A549 (cell line): ENCODE data around the gene PRRX2. TPM values are rescaled to one million over a fixed set of nuclear protein-coding genes. Genes with fewer than 3 reads are reported as not detected.

Experiments
- ATAC-seq, 2 experiments: fragments of 200-7000 bp in 1 of 2; fragments of >200 bp in 1 of 2; cut with Nextera tagmentation in 1 of 2; cut with Tn5 transposase in 1 of 2; 3 replicates each; pipeline versions ENCODE4 v1.8.0 to v1.9.1; 2018 to 2020; ENCODE audit warnings: mild to moderate bottlenecking in 1 of 2, moderate library complexity in 1 of 2
- CTCF ChIA-PET: fragments of 300-600 bp; sonication (Branson Sonifier 250); formaldehyde crosslinking; extraction: SDS; loops from one replicate; lab custom pipeline; 2021; ENCODE audit warnings: antibody characterized with exemption, inconsistent platforms; lab: Yijun Ruan, JAX
- POLR2A ChIA-PET: fragments of 350-600 bp; formaldehyde crosslinking; extraction: SDS; loops from one replicate; lab custom pipeline; 2021; ENCODE audit warnings: antibody characterized with exemption, inconsistent platforms; lab: Yijun Ruan, JAX
- DNase-seq, 2 experiments: peaks; one replicate each; pipeline versions ENCODE4 v3.0.0 to v3.0.0-alpha.2; 2011 to 2016; ENCODE audit warnings: low read depth in 1 of 2, low spot score in 1 of 2
- FAIRE-seq: peaks from 2 replicates; lab custom pipeline; 2011; peaks lifted over from hg19 to GRCh38; lab: Jason Lieb, UNC
- H3K27ac ChIP-seq, 2 experiments: fragments of >200 bp; sonication (Bioruptor Twin); formaldehyde crosslinking; 3 replicates each; pipeline ENCODE4 v1.5.1; 2016 to 2017
- H3K4me1 ChIP-seq: fragments of >200 bp; sonication (Bioruptor Twin); formaldehyde crosslinking; 3 replicates; pipeline ENCODE4 v1.6.1; 2016
- H3K4me2 ChIP-seq: fragments of >200 bp; sonication (Bioruptor Twin); formaldehyde crosslinking; 3 replicates; pipeline ENCODE4 v1.6.1; 2016
- H3K4me3 ChIP-seq: fragments of >200 bp; sonication (Bioruptor Twin); formaldehyde crosslinking; 3 replicates; pipeline ENCODE4 v1.5.1; 2016
- H3K9me3 ChIP-seq: fragments of >200 bp; sonication (Bioruptor Twin); formaldehyde crosslinking; 3 replicates; pipeline ENCODE4 v1.6.1; 2016
- CBX8 ChIP-seq: fragments of 200-600 bp; sonication (generic); IDR thresholded peaks from 2 replicates; pipeline ENCODE4 v1.6.1; 2016
- CHD2 ChIP-seq: fragments of 150-350 bp; IDR thresholded peaks from 2 replicates; pipeline ENCODE4 v1.6.1; 2014; ENCODE audit warnings: low read length; ENCODE audit not compliant: partially characterized antibody
- FOSB ChIP-seq: fragments of 250-450 bp; sonication (Bioruptor Pico); IDR thresholded peaks from 2 replicates; pipeline ENCODE4 v1.5.0; 2020; ENCODE audit warnings: mild to moderate bottlenecking, moderate library complexity
- FOXS1 ChIP-seq: fragments of 250-450 bp; sonication (Bioruptor Pico); IDR thresholded peaks from 2 replicates; pipeline ENCODE4 v1.5.0; 2020; ENCODE audit warnings: mild to moderate bottlenecking, moderate library complexity
- GATA3 ChIP-seq: IDR thresholded peaks from 2 replicates; pipeline ENCODE4 v1.6.1; 2012; ENCODE audit warnings: borderline replicate concordance
- HDAC2 ChIP-seq: fragments of 200-600 bp; sonication (generic); IDR thresholded peaks from 2 replicates; pipeline ENCODE4 v1.6.1; 2016
- HOXA7 ChIP-seq: fragments of 250-450 bp; sonication (Bioruptor Pico); IDR thresholded peaks from 2 replicates; pipeline ENCODE4 v1.5.0; 2020; ENCODE audit warnings: mild to moderate bottlenecking, moderate library complexity
- KDM1A ChIP-seq: fragments of 200-600 bp; sonication (generic); IDR thresholded peaks from 2 replicates; pipeline ENCODE4 v1.6.1; 2016; ENCODE audit warnings: low read depth, mild to moderate bottlenecking
- KDM5A ChIP-seq: fragments of 200-600 bp; sonication (generic); IDR thresholded peaks from 2 replicates; pipeline ENCODE4 v1.6.1; 2016; ENCODE audit warnings: antibody characterized with exemption, mild to moderate bottlenecking
- MAFK ChIP-seq: fragments of 450-650 bp; IDR thresholded peaks from 2 replicates; pipeline ENCODE4 v1.6.1; 2014; ENCODE audit not compliant: partially characterized antibody
- MAZ ChIP-seq: fragments of 150-350 bp; IDR thresholded peaks from 2 replicates; pipeline ENCODE4 v1.6.1; 2014; ENCODE audit warnings: antibody characterized with exemption, low read depth, low read length, borderline replicate concordance
- NFE2L2 ChIP-seq: fragments of 150-350 bp; conservative IDR thresholded peaks from 2 replicates; pipeline ENCODE4 v1.6.1; 2014; ENCODE audit warnings: low read length
- POLR2A ChIP-seq: IDR thresholded peaks from 2 replicates; pipeline ENCODE4 v1.6.1; 2012; ENCODE audit warnings: mild to moderate bottlenecking, low read length
- RFX5 ChIP-seq: fragments of 450-650 bp; IDR thresholded peaks from 2 replicates; pipeline ENCODE4 v1.7.1; 2014; ENCODE audit warnings: antibody characterized with exemption, mild to moderate bottlenecking, moderate library complexity
- SMC3 ChIP-seq: fragments of >200 bp; sonication (Bioruptor Twin); formaldehyde crosslinking; IDR thresholded peaks from 3 replicates; pipeline ENCODE4 v1.6.1; 2018; ENCODE audit warnings: inconsistent platforms
- SREBF2 ChIP-seq: fragments of 450-650 bp; IDR thresholded peaks from 2 replicates; pipeline ENCODE4 v1.6.1; 2014; ENCODE audit warnings: mild to moderate bottlenecking, moderate library complexity
- TP53 ChIP-seq: fragments of 250-450 bp; sonication (Bioruptor Pico); IDR thresholded peaks from 2 replicates; pipeline ENCODE4 v1.5.0; 2021; ENCODE audit warnings: mild to moderate bottlenecking, moderate library complexity
- ZC3H11A ChIP-seq: fragments of 450-650 bp; IDR thresholded peaks from 2 replicates; pipeline ENCODE4 v1.6.1; 2014; ENCODE audit warnings: antibody characterized with exemption, mild to moderate bottlenecking
- ZFP36 ChIP-seq: fragments of 450-650 bp; IDR thresholded peaks from 2 replicates; pipeline ENCODE4 v1.6.1; 2014; ENCODE audit warnings: borderline replicate concordance; ENCODE audit not compliant: partially characterized antibody
- ZSCAN20 ChIP-seq: fragments of 250-450 bp; sonication (Bioruptor Pico); IDR thresholded peaks from 2 replicates; pipeline ENCODE4 v1.8.0; 2022; ENCODE audit warnings: mild to moderate bottlenecking, moderate library complexity
- WGBS: methylation state at CpG from one replicate; pipeline ENCODE4 v1.1.6; 2017; ENCODE audit errors: missing lambda C conversion rate; 5-methylcytosine and 5-hydroxymethylcytosine counted together
- polyA plus RNA-seq, 4 experiments: library from polyadenylated mRNA; depleted of rRNA in 3 of 4; stranded (reverse); fragments of >200 nt; fragmentation: RNase III in 1 of 4; extraction: RNeasy Plus Mini Kit Qiagen cat#74134 plus additional on column Dnase treatment in 1 of 4; gene quantifications; 2 replicates in 3 of 4; 3 replicates in 1 of 4; pipeline ENCODE4 v1.2.3, GENCODE V29; 2011 to 2017
- TF ChIP-seq, protein P1 (sequence below): IDR thresholded peaks from 2 replicates; pipeline ENCODE4 v1.6.1; 2012
- TF ChIP-seq, protein P2 (sequence below): fragments of 200-600 bp; sonication (generic); IDR thresholded peaks from 2 replicates; pipeline ENCODE4 v1.6.1; 2016; ENCODE audit warnings: antibody characterized with exemption, mild to moderate bottlenecking, moderate library complexity
- TF ChIP-seq, protein P3 (sequence below): fragments of >200 bp; sonication (Bioruptor Twin); formaldehyde crosslinking; IDR thresholded peaks from 3 replicates; pipeline ENCODE4 v1.6.1; 2016
- TF ChIP-seq, protein P4 (sequence below): fragments of 250-450 bp; sonication (Bioruptor Pico); IDR thresholded peaks from 2 replicates; pipeline ENCODE4 v1.5.0; 2020; ENCODE audit warnings: low read depth, mild to moderate bottlenecking, moderate library complexity
- TF ChIP-seq, protein P5 (sequence below): IDR thresholded peaks from 2 replicates; pipeline ENCODE4 v1.6.1; 2012

Gene PRRX2
- polyA plus RNA-seq, 2 of the 4 experiments (the other 2 are of a cell fraction) = 0.90 to 2.7 TPM

DNA sequence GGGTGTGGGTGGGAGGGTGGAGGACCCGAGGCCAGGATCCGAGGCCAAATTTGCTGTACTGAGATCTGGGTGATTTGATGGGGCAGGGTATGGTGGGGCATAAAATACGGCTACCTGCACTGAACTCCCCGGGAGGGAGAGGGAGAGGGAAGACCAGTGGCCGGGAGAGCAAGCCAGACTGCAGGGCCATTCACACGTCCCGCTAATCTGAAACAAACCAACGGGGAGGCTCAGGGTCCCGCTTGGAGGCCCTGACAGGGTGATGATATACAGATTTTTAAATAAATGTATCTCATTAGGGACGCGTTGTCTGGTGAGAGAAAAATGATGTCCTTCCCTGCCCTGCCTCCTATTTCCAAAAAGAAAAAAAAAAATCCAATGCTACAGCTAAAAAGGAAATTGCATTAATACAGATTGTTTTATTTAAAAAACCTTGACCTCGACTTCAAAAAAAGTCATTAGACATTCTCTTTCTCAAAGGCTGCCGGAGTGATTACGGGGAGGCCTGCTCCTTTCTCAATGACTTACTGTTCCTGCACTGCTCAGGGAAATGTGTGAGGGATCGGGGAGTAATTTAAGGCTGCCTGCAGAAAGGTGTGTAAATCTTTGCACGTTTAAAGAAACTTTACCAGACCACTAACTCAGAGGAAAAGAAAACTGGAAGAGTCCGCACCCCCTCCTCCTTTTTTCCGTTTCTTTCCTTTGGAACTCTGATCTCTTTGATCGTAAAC is 11.5 kb upstream of the PRRX2 start:
- no peak for ATAC-seq
- Histone ChIP-seq H3K4me2 (no peak overlapping the region), H3K27ac (no peak overlapping the region), H3K4me3 (no peak overlapping the region), H3K9me3 (no peaks in the 10 kb centered on the region), H3K4me1 (peaks cover 24% of the 10 kb centered on the region)
- CTCF ChIA-PET = interaction anchor here (1.5 to 4.4 kb wide), 3 partner anchors 11 to 84 kb away, joined by 4 to 24 read pairs (median 20); partner anchors contain the start of gene ASB6
- DNase-seq = no peak
- POLR2A ChIA-PET = no interaction called here
- WGBS = 81% methylated on average over 19 of the region's 19 CpGs
- TF ChIP-seq SMC3 (no peak), ZSCAN20 (no peak), ZC3H11A (no peak), KDM1A (no peak), ZFP36 (no peak), CBX8 (no peak), HDAC2 (no peak), FOSB (CRISPR knock-in tag) (no peak), GATA3 (no peak), TP53 (no peak), HOXA7 (CRISPR knock-in tag) (no peak), RFX5 (no peak), SREBF2 (no peak), KDM5A (no peak), POLR2A (no peak), MAZ (no peak)
- TF ChIP-seq, protein P1, sequence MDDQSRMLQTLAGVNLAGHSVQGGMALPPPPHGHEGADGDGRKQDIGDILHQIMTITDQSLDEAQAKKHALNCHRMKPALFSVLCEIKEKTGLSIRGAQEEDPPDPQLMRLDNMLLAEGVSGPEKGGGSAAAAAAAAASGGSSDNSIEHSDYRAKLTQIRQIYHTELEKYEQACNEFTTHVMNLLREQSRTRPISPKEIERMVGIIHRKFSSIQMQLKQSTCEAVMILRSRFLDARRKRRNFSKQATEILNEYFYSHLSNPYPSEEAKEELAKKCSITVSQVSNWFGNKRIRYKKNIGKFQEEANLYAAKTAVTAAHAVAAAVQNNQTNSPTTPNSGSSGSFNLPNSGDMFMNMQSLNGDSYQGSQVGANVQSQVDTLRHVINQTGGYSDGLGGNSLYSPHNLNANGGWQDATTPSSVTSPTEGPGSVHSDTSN = no peak
- FAIRE-seq = no peak

DNA sequence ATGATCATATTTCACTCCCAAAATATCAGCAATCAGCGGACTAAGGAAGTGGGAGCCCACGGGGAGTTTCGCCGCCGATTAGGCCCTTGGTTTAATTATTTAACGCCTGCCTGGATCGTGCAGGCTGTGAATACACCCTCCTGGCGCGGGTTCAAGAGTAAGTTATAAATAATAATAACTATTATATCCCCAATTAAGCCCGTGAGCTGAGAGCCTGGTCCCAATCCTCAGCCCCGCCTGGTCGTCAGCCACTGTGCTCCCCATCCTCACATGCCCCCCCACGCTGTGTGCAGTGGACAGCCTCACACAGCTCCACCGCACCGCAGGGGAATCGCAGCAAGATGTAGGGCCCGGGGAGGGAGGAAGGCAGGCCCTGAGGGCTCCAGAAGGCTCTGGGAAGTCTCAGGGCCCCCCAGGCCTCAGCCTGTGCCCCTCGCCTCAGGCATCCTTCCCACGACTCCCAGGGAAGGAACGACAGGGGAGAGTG is 10.8 kb upstream of the PRRX2 start:
- H3K9me3 ChIP-seq = no peaks in the 10 kb centered on the region
- no peak overlapping the region for H3K4me3 ChIP-seq
- H3K4me1 ChIP-seq = peaks cover 24% of the 10 kb centered on the region
- no peak overlapping the region for H3K4me2 ChIP-seq
- DNase-seq (no peak), ATAC-seq (no peak), FAIRE-seq (no peak)
- TF ChIP-seq NFE2L2 = no peak
- 86% methylated on average over 18 of the region's 20 CpGs for WGBS
- no peak overlapping the region for H3K27ac ChIP-seq
- POLR2A ChIA-PET = no interaction called here
- CTCF ChIA-PET = interaction anchor here (1.2 to 5.6 kb wide), 4 partner anchors 8 to 83 kb away, joined by 4 to 37 read pairs (median 12); partner anchors contain the start of gene ASB6

DNA sequence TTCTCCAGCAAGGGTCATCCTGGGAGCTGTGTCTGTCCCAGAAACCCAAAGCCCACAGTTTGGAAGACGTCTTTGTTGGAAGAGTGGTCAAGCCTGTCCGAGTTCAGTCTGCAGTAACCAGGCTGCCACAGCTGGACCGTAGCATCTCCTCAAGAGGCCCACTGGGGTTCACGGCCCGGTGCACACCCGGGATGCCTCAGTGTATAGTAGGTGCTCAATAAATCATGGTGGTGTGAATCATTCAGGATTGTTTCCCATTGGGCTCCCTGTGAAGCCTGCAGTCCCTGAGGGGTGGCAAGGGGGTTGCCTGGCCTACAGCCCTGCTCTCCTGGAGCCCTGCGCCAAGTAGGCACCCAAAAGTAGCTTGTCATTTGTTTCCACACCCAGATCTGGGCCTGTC is 10.3 kb upstream of the PRRX2 start:
- no peak overlapping the region for H3K4me3 ChIP-seq
- no peak for TF ChIP-seq HDAC2
- no peak for TF ChIP-seq CBX8
- no peak for TF ChIP-seq CHD2
- TF ChIP-seq, protein P2, sequence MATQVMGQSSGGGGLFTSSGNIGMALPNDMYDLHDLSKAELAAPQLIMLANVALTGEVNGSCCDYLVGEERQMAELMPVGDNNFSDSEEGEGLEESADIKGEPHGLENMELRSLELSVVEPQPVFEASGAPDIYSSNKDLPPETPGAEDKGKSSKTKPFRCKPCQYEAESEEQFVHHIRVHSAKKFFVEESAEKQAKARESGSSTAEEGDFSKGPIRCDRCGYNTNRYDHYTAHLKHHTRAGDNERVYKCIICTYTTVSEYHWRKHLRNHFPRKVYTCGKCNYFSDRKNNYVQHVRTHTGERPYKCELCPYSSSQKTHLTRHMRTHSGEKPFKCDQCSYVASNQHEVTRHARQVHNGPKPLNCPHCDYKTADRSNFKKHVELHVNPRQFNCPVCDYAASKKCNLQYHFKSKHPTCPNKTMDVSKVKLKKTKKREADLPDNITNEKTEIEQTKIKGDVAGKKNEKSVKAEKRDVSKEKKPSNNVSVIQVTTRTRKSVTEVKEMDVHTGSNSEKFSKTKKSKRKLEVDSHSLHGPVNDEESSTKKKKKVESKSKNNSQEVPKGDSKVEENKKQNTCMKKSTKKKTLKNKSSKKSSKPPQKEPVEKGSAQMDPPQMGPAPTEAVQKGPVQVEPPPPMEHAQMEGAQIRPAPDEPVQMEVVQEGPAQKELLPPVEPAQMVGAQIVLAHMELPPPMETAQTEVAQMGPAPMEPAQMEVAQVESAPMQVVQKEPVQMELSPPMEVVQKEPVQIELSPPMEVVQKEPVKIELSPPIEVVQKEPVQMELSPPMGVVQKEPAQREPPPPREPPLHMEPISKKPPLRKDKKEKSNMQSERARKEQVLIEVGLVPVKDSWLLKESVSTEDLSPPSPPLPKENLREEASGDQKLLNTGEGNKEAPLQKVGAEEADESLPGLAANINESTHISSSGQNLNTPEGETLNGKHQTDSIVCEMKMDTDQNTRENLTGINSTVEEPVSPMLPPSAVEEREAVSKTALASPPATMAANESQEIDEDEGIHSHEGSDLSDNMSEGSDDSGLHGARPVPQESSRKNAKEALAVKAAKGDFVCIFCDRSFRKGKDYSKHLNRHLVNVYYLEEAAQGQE = no peak
- TF ChIP-seq ZC3H11A = no peak
- TF ChIP-seq FOXS1 = no peak
- TF ChIP-seq, protein P3, sequence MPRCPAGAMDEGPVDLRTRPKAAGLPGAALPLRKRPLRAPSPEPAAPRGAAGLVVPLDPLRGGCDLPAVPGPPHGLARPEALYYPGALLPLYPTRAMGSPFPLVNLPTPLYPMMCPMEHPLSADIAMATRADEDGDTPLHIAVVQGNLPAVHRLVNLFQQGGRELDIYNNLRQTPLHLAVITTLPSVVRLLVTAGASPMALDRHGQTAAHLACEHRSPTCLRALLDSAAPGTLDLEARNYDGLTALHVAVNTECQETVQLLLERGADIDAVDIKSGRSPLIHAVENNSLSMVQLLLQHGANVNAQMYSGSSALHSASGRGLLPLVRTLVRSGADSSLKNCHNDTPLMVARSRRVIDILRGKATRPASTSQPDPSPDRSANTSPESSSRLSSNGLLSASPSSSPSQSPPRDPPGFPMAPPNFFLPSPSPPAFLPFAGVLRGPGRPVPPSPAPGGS = no peak
- TF ChIP-seq, protein P4, sequence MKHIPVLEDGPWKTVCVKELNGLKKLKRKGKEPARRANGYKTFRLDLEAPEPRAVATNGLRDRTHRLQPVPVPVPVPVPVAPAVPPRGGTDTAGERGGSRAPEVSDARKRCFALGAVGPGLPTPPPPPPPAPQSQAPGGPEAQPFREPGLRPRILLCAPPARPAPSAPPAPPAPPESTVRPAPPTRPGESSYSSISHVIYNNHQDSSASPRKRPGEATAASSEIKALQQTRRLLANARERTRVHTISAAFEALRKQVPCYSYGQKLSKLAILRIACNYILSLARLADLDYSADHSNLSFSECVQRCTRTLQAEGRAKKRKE = no peak
- no peak for TF ChIP-seq KDM1A
- TF ChIP-seq, protein P5, sequence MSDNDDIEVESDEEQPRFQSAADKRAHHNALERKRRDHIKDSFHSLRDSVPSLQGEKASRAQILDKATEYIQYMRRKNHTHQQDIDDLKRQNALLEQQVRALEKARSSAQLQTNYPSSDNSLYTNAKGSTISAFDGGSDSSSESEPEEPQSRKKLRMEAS = no peak
- TF ChIP-seq MAFK = no peak
- TF ChIP-seq, all 56 proteins: peak for 0
- FAIRE-seq = no peak
- ChIA-PET CTCF (interaction anchor here (1.2 to 5.6 kb wide), 8 partner anchors 9 to 135 kb away, joined by 4 to 37 read pairs (median 6); partner anchors contain the start of gene ASB6), POLR2A (no interaction called here)
- no peak overlapping the region for H3K4me2 ChIP-seq
- H3K9me3 ChIP-seq = no peaks in the 10 kb centered on the region
- DNase-seq = no peak
- peak overlapping the region in 1 of 2 experiments; percentile 47; a peak in 1 of 6 replicates for H3K27ac ChIP-seq
- no peak for ATAC-seq
- peaks cover 24% of the 10 kb centered on the region for H3K4me1 ChIP-seq
- 89% methylated on average over 7 of the region's 7 CpGs for WGBS
